GM10248 (cell line): Measurements from ENCODE around the gene KCNQ1.

Experiments used
- CTCF ChIA-PET: fragments of 300-600 bp; sonication (Branson Sonifier 250); formaldehyde crosslinking; extraction: SDS; loops from one replicate; lab custom pipeline; 2021; ENCODE audit warnings: antibody characterized with exemption; lab: Yijun Ruan, JAX
- POLR2A ChIA-PET: fragments of 350-650 bp; sonication (Branson Sonifier 250); formaldehyde crosslinking; extraction: SDS; loops from one replicate; lab custom pipeline; 2020; ENCODE audit warnings: antibody characterized with exemption; lab: Yijun Ruan, JAX
- DNase-seq: peaks from one replicate; pipeline ENCODE4 v3.0.0; 2012; ENCODE audit errors: extremely low spot score
- TF ChIP-seq, protein P1 (sequence below): IDR thresholded peaks from 2 replicates; pipeline ENCODE4 v1.5.1; 2012; ENCODE audit warnings: mild to moderate bottlenecking, low read depth; ENCODE audit errors: extremely low read depth, missing control alignments, control extremely low read depth

Gene KCNQ1

DNA sequence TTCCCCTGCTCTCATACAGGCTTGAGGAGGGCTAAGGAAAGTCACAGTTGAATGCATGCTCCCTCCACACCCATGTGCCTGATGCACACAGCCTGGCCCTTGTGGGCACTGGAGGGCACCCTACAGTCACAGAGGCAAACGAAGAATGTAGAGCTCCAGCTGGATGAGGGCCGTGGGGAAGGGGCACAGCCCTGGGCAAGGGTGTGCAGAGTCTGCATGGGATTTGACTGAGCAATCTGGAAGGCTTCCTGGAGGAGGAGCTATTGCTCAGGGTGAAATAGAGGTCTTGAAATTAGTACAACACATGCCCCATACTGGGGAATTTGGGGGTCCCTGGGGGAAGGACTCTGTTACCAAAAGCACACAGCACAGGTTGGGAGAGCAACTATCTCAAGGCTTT lies 64.0 kb downstream of the KCNQ1 start:
- ChIA-PET POLR2A (no interaction called here), CTCF (interaction anchor here (1.0 to 1.5 kb wide), 2 partner anchors 23 to 24 kb away, joined by 3 to 7 read pairs; no protein-coding TSS in a partner anchor)
- TF ChIP-seq, protein P1, sequence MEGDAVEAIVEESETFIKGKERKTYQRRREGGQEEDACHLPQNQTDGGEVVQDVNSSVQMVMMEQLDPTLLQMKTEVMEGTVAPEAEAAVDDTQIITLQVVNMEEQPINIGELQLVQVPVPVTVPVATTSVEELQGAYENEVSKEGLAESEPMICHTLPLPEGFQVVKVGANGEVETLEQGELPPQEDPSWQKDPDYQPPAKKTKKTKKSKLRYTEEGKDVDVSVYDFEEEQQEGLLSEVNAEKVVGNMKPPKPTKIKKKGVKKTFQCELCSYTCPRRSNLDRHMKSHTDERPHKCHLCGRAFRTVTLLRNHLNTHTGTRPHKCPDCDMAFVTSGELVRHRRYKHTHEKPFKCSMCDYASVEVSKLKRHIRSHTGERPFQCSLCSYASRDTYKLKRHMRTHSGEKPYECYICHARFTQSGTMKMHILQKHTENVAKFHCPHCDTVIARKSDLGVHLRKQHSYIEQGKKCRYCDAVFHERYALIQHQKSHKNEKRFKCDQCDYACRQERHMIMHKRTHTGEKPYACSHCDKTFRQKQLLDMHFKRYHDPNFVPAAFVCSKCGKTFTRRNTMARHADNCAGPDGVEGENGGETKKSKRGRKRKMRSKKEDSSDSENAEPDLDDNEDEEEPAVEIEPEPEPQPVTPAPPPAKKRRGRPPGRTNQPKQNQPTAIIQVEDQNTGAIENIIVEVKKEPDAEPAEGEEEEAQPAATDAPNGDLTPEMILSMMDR, result no peak
- DNase-seq, result no peak

- no peak for DNase-seq
- POLR2A ChIA-PET, result no interaction called here
- CTCF ChIA-PET, result interaction anchor here (1.5 to 1.6 kb wide), 2 partner anchors 22 kb away, joined by 5 to 7 read pairs; no protein-coding TSS in a partner anchor
- TF ChIP-seq, protein P1, result no peak
Observed at GRCh38 chr11:2509481-2510001, 64.7 kb downstream of the KCNQ1 start.

DNA sequence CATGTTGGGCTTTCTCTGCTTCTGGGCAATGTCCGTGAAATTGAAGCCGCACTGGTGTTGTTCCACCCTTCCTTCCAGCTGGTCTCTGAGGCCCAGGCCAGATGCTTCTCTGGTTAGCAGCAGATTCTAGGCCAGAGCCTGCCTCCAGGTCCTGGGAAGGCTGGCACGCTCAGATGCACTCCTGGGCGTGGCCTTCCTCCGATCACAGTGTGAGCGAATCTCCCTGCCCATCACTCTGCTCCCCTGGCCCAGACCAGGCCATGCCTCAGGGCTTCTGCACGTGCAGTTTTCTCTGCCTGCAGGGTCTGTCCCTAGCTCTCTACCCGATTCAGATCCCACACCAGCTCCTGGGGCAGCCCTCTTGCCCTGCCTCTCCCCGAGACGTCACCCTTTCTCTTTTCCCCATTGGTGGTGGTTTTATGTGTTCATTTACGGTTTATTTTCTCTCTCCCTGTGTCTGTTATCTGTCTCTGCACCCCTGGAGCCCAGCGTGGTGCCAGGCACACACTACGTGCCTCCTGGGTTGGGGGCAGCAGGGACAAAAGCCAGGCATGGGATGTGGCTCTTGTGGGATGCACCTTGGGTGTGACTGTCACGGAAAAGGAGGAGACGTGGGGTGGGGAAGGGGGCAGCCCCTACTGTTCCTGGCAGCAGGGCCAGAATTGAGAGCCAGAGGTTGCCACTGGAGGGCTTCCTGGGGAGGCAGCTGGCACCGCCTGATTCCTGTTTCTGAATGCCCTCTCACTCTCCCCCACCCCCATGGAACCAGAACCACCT lies 66.0 kb downstream of the KCNQ1 start:
- CTCF ChIA-PET, result interaction anchor here (1.0 to 1.6 kb wide), 2 partner anchors 13 to 21 kb away, joined by 4 to 5 read pairs; no protein-coding TSS in a partner anchor
- POLR2A ChIA-PET, result no interaction called here
- TF ChIP-seq, protein P1, result no peak
- DNase-seq, result no peak

DNA sequence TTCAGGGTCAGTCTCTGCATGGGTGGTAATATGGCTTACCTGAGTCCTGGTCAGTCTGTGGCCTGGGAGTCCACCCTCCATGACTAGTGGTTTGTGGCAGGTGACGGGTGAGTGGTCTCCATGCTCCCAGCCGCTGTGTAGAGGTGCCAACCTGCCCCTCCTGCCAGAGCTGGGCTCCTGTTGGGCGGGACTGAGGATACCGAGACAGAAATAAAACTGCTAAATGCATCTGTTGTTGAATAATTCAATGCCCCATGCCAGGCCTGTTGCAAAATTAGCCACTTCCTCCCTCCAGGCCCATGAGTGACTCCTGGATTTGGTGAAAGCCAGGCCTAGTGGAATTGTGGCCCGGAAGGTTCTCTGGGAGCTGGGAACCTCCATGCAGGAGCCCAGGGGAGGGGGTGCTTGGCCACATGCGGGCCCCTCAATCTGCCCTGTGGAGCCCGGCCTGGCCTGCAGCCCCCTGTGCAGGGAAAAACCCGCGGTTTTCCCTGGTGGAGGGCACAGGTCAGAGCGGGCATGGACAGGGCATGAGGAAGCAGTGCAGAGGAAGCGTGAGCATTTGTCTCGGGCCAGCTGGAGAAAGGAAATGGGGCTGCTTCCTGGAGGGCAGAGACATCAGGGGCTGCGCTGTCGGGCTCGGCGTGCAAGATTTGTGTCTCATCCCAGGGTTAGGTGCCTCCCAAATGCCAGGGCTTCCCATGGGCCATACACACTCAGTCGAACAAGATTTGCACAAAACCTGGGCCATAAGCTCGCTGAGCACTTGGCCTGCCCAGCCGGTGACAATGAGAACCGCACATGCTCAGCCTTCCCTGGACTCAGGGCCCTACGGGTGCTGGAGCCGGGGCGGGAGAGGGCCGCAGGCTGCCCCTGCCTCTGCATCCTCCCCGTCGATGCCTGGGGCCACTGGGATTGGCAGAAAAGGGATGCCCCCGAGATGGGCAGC lies 66.9 kb downstream of the KCNQ1 start:
- POLR2A ChIA-PET, result no interaction called here
- TF ChIP-seq, protein P1, result no peak
- DNase-seq, result peak; percentile 17
- CTCF ChIA-PET, result interaction anchor here (1.2 to 1.6 kb wide), 2 partner anchors 20 kb away, joined by 3 to 5 read pairs; no protein-coding TSS in a partner anchor

- TF ChIP-seq, protein P1, result no peak
- no peak for DNase-seq
- ChIA-PET POLR2A (no interaction called here), CTCF (interaction anchor here (1.2 kb wide), 1 partner anchor 19 kb away, joined by 3 read pairs; no protein-coding TSS in a partner anchor)
Observed at GRCh38 chr11:2512431-2513407, 67.9 kb downstream of the KCNQ1 start.
